GM21723 (cell line): ENCODE data around the gene MLN.

ENCODE experiments used
- ATAC-seq: cut with Tn5 transposase; IDR thresholded peaks from one replicate; pipeline ENCODE4 v1.9.1; 2021; ENCODE audit warnings: mild to moderate bottlenecking, moderate library complexity; ENCODE audit not compliant: unreplicated experiment

MLN gene

DNA sequence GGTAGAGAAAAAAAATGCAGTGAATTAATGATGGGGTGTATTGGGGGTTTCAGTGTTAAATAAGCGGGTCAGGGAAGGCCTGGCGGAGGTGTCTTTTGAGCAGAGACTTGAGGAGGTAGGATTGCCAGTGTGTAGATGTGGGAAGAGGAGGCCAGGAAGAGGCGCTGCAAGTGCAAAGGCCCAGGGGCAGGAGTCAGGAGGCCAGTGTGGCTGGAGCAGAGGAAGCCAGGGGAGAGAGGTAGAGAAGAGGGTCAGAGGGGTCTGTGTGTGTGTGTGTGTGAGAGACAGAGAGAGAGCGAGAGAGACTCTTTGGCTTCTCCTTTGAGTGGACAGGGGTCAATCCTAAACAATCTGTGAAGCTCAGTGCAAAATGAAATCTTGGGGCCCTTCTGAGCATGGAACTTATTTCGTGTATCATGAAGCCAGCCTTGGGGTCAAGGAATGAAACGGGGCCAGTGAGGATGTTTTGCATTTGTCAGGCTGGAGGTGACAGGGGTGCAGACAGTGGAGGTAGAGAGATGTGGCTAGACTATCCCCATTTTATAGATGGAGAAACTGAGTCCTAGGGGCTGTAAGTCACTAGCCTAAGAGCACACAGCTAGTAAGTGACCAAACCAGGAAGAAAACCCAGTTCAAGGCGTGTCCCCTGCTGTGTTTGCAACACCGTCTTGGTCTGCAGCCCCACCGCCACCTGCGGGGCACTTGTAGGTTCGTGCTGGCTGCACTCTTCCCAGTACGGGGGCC is 47.4 kb downstream of the MLN start:
- ATAC-seq: no peak

DNA sequence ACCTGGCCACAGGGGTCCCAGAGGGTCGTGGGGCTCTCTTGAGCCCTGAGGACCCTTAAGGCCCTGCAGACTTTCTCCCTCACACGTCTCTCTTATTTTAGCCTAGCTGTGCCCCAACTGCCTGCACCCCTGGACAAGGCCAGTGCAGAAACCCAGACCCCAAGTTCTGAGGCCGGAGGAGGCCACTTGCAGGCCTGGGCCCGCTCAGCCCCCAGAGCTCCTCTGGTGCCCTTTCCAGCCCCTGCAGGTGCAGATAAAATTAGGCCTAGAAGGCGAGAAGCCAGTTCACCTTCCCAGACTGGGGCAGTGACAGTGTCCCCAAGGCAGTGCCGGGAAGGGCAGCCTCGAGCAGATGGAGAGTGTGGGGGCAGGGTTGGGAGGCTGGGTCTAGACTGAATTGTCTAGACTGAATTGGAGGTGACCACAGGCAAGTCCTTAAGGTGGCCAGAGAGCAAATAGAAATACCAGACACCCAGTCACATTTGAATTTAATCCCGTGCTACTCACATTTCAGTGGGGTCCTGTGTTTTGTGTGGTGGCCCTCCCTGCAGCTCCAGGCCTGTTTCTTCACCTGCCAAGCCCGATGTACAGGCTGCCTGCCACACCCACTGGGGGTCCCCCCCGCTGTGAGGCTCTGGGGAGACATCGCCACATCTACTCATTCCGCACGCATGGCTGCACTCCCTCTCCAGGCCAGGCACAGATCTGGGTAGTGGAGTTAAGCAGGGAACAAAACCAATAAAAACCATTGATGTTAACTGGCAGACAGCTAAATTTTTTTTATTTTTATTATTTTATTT is 48.5 kb downstream of the MLN start:
- no peak for ATAC-seq

DNA sequence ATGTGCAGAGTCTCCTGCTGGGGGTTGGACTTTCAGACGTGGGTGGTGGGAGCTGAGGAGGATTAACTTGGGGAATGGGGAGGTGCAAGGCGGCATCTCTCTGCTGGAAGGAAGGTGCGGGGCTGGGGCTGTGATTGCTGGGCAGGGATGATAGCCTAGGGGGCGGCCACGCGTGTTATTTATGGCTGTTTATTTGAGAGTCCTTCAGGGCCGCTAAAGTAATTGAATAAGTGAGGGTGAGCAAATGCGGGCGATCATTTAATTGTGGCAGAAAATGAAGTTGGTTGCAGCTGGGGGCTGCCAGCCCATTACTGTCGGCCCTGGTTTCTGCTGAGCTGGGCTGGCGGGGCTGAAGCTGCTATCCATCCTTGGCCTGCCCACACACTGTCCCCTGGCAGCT is 49.6 kb downstream of the MLN start:
- ATAC-seq: no peak

DNA sequence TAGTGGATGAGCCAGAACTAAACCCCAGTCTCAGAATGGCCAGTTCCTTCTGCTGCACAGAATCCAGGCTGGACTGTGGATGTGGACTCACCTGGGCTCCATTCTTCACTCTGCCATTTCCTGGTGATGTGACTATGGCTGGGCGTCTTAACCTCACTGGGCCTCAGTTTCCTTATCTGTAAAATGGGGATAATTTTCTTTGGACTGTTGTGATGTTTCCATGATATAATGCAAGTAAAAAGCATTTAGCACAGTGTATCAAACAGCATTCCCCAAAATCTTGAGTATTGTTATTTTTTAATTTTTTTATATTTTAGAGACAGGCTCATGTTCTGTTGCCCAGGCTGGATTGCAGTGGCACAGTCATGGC is 51.2 kb downstream of the MLN start:
- ATAC-seq: no peak

DNA sequence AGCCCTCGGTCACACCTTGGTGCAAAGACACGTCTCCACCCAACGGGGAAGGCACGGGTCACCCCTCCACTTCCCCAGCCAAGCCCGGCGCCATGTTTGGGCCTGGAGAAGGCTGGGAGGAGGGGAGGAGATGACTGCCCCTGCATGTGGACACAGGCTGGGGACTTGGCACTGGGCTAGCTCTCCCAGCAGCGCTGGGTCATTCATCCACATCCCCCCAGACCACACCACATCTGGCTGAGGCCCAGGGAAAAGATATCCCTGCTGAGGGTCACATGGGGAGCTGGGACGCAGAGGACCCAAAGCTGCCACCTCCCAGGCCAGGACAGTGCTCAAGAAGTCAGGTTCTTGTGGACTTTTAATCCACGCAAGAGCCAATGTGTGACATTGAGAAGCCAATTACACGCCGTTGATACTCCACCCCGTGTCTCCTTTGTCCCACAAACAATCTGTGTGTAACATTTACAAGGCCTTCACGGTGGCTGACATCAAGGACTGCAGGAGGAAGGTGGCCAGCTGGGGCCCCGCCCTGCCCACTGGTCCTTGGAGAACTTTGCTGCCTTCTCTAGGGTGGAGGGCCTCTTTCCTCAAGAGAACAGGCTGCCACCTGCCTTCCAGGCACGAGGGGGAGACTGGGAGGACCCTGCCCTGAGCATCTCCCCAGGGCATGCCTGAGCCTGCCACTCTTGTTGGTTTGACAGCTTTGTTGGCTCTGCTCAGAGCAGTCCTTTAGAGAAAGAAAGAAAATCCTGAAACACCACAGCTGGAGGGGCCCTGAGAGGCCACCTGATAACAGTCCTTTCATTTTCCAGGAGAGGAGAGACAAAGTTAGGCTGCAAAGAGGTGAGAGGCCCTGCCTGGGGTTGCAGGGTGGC is 51.8 kb downstream of the MLN start:
- ATAC-seq: no peak

DNA sequence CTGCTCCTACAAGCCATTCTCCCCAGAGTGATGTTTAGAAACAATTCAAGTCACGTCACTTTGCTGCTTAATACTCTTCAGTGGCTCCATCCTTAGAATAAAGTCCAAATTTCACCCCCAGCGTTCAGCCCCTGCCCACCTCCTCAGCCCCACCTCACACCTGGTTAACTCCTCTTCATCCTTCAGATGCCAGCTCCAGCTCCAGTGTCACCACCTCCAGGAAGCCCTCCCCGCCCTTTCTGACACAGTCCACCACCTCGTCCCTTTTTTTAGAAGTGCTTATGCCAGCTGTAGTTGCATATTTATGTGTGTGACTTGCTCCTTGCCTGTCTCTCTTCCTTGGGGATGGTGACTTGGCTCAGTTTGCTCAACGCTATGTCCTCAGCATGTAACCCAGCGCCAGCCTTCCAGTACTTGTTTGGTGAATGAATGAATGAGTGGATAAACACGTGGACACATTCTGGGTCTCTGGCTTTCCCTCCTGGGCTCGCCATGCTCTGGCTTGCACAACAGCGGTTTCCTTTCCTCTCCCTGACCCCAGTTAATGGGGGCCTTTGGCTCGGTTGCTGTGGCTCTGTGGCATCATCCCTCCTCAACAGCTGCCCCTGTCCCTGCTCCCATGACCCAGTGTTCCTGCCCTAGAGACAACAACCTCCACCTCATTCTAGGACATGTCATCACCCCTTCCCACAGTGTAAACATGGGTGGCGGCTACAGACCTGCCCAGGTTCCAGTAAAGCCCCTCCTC is 53.4 kb downstream of the MLN start:
- ATAC-seq: no peak

- ATAC-seq: no peak
Measured at GRCh38 chr6:33749401-33749800, 54.4 kb downstream of the MLN start.

- ATAC-seq: no peak
Measured at GRCh38 chr6:33748841-33749240, 55.0 kb downstream of the MLN start.

GRCh38 chr6:33747823-33748222 is 56.0 kb downstream of the MLN start:
- no peak for ATAC-seq

DNA sequence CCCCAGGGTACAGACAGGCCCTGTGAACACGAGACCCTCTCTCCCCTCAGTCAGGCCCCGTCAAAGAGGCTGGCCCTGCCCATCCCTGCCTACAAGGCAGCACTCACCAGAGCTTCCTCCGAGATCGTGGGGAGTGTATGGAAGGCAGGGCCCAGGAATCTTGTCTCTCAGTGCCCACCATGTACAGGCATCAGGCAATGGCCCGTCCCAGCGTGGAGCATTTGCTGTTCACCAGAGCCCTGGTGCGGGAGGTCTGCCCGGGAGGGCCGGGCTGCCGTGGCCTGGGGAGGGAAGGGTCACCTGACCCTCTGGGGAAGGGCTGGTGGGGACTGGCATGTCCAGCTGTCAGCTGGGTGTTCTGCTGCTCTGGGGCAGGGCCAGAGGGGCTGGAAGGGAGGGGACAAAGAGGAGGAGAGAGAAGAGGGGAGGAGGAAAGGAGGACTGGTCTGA is 57.1 kb downstream of the MLN start, which contains the start of gene IP6K3:
TSS of gene IP6K3 (minus strand) at position 255 of the 450 bp plus-strand sequence. CDS start 11,429 bp downstream, outside the sequence.
- no peak for ATAC-seq

DNA sequence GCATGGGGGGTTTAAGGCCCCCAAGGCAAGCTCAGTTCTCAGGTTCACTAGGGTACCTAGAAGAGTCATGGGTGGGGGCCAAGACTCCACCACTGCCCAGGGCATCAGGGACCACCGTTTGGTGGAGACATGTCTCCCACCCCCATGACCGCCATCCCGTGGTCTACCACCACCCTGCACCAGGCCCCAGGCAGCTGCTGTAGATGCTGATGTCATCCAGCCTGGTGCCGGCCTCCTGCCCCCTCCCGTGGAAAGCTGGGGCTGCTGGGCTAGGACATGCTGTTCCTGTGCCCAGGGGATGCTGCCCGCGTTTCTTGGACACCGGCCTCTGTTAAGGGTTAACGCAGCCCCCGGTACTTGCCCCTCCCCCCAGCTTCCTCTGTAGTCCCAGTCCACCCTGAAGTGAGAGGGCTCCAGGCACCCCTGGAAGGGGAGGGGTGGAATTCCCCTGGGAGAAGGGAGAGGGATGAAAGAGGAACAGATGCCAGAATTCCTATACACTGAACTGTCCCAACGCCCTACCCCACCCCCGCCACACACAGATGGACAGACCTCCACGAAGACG is 57.7 kb downstream of the MLN start:
- no peak for ATAC-seq

DNA sequence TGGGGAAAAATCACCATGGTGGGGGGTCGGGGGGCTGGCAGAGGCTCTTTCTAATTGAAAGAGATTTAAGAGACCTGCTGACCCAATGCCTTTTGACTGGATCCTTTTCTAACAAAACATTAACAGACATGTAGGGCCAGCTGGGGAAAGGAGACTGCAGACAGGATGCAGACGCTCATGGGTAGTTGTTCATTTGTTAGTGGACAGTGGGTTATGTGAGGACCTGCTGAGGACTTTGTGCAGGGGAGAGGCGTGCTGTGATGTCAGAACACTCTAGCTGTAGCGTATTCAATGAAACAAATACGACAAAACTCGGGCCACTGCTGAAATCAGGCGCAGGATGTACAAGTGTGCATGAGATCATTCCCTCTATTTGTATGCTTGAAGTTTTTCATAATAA is 58.3 kb downstream of the MLN start:
- no peak for ATAC-seq

GRCh38 chr6:33744895-33745546 is 58.8 kb downstream of the MLN start:
- no peak for ATAC-seq
